ENCODE results near the gene NET1.

The NET1 gene

DNA sequence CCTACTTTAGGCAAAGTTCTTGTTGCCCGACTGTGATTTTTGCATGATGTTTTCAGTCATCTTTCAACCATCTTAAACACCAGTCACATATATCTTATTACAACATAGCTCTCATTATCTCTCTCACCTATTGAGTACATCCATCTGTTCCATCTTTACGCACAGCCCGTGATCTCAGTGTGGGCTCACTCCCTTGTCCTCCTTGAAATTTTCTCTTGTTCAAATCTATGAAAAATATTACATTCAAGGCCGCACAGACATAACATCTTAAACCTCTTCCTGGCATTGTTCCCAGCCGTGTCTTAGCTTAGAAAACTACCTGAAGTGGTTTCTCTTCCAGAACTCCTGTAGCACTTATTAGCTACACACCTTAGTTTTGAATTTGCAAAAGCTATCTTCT lies 32.6 kb downstream of the NET1 start:
- no peak for DNase-seq

DNA sequence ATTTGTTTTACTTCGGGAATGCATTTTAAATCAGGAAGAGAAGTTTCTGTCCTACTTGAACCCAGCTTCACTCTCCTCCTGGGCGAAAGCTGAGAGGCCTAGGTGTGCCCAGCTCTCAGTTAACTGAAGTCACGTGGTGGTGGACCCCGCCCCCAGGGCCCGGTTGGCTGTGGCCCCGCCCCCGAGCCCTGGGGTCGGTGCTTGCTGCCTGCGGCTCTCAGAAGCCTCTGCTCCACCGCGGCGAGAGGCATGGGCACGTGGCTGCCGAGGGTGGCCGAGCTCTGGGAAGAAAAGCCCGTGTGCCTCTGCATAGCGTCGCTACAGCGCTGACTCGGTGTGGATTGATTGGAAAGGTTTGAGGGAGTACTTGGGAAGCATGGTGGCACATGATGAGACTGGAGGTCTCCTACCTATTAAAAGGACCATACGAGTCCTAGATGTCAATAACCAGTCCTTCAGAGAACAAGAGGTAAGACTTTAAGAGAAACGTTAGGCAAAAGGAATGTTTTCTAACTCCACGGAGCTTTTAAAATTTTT lies 34.1 kb downstream of the NET1 start:
- DNase-seq: no peak

DNA sequence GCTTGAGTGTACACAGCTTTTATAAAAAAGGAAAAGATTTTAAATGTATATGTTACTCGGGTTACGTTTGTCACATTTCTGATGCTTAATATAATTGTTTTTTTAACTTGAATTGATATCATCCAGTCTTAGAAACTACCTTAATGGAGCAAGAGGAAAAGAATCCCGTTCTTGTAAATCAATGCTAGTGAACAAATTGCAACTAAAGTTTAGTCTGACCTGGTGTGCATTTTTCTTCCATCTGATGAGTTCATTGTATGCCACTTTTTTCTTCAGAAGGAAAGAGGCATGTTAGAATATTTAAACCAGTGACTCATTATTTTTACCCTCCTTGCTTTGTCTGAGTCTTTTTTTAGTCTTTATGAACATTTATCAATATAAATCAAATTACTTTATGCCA lies 34.7 kb downstream of the NET1 start:
- DNase-seq: no peak

DNA sequence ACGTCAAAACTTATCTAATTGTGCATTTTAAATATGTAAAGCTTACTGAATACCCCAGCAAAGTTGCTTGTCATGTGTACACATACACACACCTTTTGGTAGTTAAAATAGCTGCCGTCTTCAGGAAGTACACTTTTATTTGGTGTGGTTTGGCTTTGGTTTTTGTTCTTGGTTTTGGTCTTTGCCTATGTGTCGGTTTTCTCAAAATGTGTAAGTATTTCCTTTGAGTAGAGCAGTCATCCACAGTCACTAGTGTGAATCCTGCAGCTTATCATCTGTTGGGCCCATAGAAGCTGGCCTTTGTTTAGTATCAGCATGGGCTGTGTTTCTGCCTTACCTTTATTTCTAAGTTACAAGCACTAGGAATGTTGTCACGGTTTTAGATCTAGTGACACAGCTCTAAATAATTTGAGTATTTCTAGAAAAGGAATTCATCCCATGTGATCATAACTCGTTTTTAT lies 35.3 kb downstream of the NET1 start:
- DNase-seq: no peak

DNA sequence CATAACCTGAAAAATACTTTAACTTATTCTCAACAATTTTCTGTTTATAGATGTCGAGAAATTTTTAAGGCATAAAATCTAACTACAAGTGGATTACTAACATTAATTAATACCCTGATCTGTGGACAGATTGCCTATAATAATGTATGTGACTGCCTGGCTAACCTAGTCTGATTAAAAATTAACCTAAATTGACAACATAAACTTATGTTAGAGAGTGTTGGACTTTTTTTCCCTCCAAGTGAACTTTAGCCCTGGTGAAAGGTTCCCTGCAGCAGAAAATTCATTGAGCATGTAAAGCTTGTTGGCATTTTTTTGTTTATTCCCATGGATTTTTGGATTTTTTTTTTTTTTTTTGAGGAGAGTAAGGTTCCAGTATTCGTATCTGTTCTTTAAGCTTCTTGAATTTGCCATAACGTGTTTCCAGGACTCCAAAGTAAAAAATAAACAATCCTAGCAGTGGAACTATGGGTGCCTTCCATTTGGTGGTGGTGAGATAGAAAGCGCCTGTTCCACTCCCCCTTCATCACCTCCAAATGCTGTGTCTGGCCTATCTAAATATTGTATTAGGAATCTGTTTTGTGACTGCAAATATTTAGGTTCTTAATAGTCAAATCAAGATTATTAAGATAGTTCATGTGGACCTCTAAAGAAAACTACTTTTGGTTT lies 36.1 kb downstream of the NET1 start:
- no peak for DNase-seq

DNA sequence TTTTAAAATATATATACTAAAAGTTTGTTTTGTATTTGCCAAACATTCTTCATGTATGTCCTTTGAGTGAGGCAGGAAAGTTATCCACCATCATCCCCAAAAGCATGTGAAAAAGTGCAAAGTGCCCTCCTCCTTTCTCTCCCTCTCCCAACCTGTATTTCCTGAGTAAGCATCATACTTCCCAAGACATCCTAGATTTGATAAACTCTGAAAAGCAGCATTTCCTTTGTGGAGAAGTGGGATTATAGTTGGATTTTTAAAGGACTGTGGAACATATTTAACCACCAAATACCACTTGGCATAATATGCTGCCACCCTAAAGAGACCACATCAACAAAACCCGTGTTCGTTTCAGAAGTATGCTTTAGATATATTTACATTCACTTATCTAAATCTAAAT lies 36.9 kb downstream of the NET1 start:
- no peak for DNase-seq

DNA sequence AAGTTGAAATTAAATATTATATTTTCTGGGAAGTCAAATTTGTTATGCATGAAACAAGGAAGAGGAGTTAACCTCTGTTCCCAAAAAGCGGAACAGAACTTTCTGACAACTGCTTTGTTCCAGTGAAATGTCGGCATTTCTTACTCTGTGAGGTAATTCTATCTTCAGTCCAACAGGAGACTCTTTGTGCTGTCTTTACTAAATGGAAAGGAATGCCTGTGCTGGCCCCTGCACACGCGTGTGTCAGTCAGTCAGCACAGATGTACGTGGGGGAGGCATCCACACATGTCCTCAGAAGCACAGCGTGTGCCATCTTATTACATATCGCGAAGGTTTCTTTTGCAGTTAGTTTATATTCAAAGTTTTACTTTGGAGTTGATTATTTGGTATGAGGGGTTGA lies 37.5 kb downstream of the NET1 start:
- no peak for DNase-seq

DNA sequence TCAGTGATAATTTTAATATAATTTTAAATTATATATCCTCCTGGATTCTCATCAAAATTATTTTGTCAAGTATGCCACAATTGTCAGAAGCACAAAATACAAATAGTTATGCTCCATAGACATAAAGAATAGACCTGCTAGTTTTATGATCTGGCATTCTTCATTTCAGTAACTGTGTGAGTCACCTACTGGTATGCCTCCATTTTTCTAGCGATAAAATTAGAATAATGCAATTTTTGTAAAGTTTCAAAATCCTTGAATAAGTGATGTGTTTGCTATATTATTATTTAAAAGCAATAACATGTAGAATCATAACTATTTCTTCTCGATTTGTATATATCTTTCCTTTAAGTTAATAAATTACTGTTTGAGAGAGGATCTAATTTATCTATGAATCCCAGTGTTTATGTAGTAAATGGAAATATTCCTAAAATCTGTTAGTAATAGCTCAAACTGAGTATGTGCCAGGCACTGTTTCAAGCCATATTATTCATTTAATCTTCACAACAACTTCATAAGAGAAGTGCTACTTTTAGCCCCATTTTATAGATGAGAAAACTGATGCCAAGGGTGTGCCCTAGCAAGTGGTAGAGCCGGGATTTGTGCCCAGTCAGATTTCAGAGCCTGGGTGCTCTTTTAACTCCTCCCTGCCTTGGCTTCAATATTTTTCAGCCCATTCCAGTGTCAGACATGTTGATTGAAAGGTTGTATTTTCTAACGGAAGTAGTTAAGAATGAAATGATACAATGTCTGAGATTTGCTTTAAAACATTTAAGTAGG lies 38.4 kb downstream of the NET1 start:
- DNase-seq: no peak

DNA sequence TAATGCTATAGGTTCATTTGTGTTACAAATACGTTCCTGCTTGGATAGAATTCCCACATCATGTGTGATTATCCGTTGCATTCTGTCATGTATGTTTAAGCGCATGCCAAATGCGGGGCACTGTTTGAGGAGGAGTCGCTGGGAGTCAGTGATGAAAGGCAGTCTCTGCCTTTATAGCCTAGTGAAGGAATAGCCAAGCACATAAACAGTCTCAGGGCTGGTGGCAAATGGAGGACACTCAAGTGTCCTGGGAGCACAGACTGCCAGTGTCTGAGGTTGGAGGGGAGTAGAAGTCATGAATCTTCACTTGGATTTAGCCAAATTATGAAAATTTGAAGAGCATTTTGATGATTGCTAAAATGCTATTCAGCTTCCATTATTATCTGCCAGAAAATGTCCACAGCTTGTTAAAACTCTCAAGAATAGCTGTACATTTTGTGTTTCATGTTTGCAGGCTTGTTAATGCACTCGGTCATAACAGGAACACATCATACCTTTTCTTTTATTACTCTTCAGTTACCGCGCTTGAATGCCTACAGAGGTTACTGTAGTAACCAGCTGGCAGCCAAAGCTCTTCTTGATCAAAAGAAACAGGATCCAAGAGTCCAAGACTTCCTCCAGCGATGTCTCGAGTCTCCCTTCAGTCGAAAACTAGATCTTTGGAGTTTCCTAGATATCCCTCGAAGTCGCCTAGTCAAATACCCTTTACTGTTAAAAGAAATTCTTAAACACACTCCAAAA lies 41.6 kb downstream of the NET1 start:
- DNase-seq: no peak

DNA sequence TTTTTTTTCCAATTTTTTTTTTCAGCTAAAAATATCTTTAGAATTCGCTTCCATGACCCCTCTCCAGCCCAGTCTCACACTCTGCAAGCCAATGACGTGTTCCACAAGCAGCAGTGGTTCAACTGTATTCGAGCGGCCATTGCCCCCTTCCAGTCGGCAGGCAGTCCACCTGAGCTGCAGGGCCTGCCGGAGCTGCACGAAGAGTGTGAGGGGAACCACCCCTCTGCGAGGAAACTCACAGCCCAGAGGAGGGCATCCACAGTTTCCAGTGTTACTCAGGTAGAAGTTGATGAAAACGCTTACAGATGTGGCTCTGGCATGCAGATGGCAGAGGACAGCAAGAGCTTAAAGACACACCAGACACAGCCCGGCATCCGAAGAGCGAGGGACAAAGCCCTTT lies 44.2 kb downstream of the NET1 start:
- DNase-seq: no peak

DNA sequence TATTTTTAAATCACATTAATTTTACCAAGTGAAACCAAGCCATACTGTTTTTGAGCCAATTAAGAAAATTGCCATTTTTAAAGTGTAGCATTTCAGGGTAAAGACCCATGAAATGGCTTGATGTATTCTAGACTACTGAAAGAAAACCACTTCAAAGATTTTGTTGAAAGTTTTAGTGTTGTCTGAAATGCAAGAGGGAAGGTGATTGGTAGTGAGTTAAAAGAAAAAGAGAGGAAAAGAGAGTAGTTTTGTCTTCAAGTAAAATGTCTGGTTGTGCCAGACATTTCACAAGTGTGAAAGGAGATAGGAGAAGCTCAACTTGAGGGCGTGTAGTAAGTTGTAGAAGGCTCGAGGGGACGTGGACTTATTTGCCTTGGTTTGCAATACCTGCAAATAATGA lies 45.4 kb downstream of the NET1 start:
- DNase-seq: no peak

DNA sequence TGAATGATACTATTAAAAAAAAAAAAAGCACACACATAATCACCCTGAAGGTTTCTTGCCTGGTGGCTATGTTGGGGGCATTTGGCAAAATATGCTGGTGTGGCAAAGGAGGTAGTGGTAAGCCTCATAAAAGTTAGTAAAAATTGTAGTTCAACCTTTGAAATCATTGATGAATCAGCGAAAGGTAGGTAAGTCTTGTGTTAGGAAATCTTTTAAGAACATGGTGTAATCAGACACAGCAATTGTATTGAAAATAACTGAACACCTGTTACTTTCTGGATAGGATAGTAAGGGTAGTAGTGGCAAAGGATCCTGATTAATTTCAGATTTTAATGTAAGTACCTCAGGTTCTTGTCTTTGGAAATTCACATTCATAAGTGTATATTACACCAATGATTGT lies 46.1 kb downstream of the NET1 start:
- DNase-seq: no peak

DNA sequence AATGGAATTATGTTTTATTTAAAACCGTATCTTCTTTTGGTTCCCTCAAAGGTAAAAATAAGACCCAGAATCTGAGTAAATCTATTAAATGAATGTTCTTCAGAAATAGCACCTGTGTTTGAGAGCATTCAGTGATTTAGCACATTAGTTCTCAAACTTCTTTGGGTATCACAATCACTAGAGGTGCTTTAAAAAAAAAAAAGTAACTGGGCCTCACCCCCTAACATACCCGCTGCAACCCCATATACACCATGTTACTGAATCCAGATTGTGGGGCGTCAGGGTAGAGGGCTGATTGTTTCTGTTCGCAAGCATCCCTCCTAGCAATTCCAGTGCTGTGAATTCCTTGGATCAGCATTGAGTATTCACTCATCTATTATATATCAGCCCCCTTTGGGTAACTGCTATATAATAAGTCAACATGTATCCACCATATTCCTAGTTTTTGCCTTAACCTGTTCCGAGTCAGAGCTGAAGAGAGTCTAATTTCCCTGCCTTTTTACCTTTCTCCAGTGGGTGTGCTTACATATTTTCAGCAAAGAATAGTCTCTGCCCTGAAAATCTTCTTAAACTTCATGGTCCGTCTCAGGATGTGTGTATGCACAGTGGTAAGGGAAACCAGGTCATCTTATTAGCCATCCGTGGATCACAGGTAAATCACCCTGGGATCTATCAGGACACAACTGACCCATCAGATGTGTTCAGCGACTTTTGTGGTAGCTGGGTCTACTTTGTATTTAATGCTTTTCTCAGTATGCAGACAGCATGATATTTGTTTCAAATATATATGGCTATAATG lies 46.8 kb downstream of the NET1 start:
- no peak for DNase-seq

DNA sequence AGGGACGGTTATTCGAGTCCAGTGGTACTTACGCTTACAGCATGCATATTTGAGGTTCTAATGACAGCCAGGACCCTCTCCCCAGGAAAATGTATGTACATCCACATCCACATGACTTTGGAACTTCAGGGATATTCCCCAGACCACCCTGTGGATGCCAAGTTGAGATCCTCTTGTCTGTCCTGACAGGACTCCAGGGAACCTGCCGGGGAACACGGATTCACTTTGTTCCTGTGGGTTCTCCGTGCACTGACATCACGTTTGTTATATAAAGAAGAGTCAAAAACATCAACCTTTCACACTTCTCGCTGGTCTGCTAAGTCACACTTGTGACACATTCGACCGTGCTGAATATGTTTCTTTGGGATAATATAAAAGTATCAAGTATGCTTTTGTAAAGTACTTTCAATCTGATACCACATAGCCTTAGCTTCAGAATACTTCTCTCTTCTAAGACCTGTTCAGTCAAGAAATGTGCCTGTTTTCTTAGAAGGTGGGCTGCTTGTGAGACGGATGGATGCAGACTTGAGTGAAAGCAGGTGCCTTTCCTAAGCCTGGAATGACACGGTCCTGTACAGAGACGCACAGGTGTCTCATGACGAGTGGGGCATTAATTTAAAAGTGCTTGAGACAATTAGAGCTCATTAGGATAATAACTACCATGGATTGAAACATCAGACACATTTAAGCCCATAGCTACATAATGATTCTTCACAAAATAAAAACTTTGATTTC lies 48.3 kb downstream of the NET1 start:
- DNase-seq: no peak

DNA sequence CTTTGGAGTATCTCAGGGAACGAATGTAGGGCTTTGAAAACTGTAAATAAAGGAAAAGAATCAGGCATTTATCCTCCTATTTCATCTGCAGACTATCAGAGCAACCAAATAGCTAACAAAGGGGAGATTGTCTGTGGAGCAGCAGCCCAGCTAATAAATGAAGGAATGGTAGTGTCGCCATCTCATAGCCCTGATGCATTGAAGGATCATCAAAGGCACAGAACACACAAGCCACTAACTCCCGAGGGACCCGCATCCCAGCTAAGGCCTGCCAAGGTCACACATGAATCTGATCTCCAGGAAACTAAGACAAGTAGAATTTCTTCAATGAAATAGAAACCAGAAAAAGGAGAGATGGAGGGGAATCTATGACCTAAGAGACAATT lies 48.8 kb downstream of the NET1 start:
- DNase-seq: no peak

DNA sequence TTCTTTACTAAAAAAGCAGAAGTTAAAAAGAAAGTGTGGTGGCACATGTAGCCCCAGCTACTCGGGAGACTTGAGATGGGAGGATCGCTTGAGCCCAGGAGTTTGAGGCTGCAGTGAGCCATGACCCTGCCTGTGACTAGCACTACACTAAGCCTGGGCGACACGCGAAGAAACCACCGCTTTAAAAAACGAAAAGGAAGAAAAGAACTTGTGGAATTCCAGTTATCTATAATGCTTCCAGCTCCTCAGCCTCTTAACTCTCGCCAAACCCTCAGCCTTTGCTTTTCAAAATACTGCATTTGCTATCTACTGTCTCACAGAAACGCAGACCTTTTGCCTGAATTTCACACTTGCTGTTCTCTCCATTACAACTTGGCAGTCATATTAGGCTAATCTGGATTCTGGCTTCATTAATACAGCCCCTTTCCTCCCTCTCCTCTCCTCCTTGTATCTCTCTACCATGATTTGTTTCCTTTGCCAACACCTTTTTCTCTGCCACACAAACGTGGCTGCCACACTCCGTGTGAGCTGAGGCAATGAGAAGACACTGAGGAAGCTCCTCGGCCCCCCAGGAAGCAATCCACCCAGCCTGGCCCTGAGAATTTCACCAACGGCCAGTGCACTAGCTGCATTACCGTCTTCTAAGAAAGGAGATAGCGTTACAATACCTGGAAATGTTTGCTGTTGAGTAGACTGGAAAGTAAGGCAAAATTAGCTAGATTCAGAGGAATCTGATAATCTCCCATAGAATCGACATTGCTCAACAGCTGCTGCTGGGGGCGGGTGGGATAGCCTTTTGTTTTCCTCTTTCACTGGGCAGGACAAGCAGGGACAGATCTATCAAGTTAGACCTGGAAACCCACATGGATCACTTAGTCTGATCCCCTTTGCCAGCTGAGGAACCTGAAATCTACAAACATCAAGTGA lies 49.8 kb downstream of the NET1 start:
- no peak for DNase-seq

DNA sequence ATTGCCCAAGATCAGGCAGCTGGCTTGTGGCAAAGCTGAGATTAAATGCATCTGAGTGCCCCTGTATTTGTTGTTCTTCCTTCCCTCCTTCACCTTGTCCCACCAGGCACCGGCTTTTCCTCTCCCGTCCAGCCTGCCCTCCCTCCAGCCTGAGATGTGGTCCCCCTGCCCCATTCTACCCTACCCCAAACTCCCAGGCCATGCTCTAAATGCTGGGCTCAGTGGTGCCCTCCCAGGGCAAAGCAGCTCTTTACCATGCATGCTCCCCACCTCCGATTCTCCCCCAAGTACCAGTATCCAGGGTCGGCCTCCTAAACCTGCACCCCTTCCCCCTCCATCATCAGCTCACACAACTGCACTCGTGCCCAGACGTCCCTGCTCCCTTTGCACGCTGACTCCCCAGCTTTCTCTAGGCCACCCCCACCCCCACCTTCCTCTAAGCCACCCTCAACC lies 50.5 kb downstream of the NET1 start:
- DNase-seq: no peak

DNA sequence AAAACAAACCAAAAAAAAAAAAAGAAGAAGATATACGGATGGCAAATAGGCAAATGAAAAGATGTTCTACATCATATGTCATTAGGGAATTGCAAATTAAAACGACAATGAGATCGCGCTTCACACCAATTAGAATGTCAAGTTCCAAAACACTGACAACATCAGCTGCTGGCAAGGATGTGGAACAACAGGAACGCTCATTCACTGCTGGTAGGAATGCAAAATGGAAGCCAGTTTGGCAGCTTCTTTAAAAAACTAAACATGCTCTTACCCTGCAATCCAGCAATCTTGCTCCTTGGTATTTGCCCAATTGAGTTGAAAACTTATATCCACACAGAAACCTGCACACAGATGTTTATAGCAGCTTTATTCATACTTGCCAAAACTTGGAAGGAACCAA lies 52.2 kb downstream of the NET1 start:
- no peak for DNase-seq

DNA sequence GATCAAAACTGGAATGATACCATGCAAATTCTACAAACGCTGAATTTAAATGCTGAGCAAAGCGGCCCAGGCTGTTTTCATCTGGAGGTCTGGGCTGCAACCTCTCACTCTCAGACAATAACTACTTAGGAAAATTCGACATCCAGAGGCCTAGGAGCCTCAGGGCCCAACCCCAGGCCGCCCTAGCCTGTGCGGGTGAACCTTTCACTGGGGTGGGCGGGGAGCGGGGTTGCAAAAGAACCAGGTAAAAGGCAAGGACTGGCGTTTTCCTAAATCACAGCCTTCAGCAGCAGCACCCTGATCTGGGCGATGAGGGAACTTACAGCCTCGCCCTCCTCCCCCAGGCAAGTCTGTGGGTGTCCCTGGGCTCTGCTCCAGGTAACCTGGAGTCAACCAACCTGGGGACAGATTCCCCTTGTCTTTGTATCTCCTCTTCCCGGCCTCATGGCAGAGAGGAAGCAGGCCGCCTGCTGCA lies 53.7 kb downstream of the NET1 start:
- no peak for DNase-seq

DNA sequence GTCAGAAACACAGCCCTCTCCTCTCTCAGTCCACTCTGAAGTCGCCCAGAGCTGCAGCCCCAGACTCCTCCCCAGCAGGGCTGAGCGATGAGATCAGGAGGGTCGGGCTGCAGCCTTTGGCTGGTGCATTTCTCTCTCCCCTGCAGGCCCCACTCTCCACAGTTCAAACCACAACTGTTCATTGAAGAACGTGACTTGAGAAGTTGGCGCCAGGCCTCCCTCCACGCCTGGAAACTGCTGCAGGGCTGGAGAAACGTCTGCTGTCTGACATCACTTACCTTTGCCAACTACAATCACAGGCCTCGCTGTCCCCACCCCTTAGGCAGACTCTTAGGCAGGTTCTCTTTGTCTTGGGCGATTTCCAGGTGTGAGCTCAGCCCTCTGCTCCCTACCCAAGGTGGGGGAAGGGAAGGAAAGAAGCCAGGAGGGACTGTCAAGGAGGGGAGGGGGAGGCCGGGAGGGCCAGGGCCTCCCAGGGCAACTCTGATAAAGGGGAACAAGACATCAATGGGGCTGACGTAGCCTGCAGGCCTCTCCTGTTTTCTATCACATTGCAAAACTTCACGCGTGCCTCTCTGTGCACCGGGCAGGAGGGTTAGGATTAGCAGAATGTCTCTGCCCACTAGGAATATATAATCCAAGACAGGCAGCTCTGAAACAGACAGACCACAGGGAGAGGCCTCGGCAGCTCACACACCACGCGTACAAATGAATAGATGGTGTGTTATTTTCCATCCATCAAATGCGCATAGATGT lies 54.3 kb downstream of the NET1 start:
- no peak for DNase-seq
